HCT116 (cell line): ENCODE data around the gene CNTFR. TPM values are rescaled to one million over a fixed set of nuclear protein-coding genes. Genes with fewer than 3 reads are reported as not detected.

Experiments
- ATAC-seq: fragments of 200-7000 bp; cut with Tn5 transposase; 2 replicates; pipeline ENCODE4 v1.9.1; 2020; ENCODE audit warnings: mild to moderate bottlenecking, moderate library complexity
- BruUV-seq: library from RNA; stranded (reverse); fragments of 400-500 nt; replicated peaks from 2 replicates; lab custom pipeline; 2021; lab: Mats Ljungman, UMichigan
- CTCF ChIA-PET: fragments of 300-600 bp; sonication (Branson Sonifier 250); formaldehyde crosslinking; loops from one replicate; lab custom pipeline; 2021; ENCODE audit warnings: antibody characterized with exemption; lab: Charles Lee
- POLR2A ChIA-PET: fragments of 300-600, 350-600 bp; sonication (Branson Sonifier 250); formaldehyde crosslinking; loops from one replicate; lab custom pipeline; 2021; ENCODE audit warnings: antibody characterized with exemption; lab: Charles Lee
- RAD21 ChIA-PET, 2 experiments: fragments of 300-600 bp; sonication (Branson Sonifier 250); formaldehyde crosslinking; loops; one replicate each; lab custom pipeline; 2023; ENCODE audit warnings: low total read pairs in 2 of 2; ENCODE audit not compliant: uncharacterized antibody in 2 of 2, unreplicated experiment in 2 of 2, low non-redundant PET in 1 of 2; lab: Charles Lee
- DNase-seq: peaks from one replicate; pipeline ENCODE4 v3.0.0-alpha.2; 2010; ENCODE audit warnings: low read depth, low spot score
- H2AFZ ChIP-seq: fragments of 200-600 bp; shearing (Covaris generic), sonication (generic); 2 replicates; pipeline ENCODE4 v1.6.1; 2017; ENCODE audit warnings: low read depth, mixed run types, mixed read lengths, antibody characterized with exemption, low read length; ENCODE audit not compliant: poor library complexity, severe bottlenecking
- H3K27ac ChIP-seq: 2 replicates; pipeline ENCODE4 v1.5.1; 2012; ENCODE audit warnings: low read depth, low read length
- H3K27me3 ChIP-seq: fragments of 200-600 bp; sonication (generic); 2 replicates; pipeline ENCODE4 v1.6.1; 2016; ENCODE audit warnings: mixed run types, low read length, mixed read lengths; ENCODE audit not compliant: insufficient read depth
- H3K36me3 ChIP-seq, 2 experiments: fragments of 200-500 bp in 1 of 2; fragments of 200-600 bp in 1 of 2; sonication (Bioruptor generic) in 1 of 2; sonication (generic) in 1 of 2; 2 replicates each; pipeline versions ENCODE4 v1.5.1 to v1.6.1; 2014 to 2016; ENCODE audit warnings: low read length in 2 of 2, inconsistent platforms in 1 of 2, mixed read lengths in 1 of 2, mixed run types in 1 of 2; ENCODE audit not compliant: insufficient read depth in 2 of 2, control insufficient read depth in 1 of 2
- H3K4me1 ChIP-seq, 2 experiments: fragments of 200-600 bp in 1 of 2; sonication (generic) in 1 of 2; 2 replicates each; pipeline versions ENCODE4 v1.5.1 to v1.6.1; 2012 to 2017; ENCODE audit warnings: low read length in 2 of 2, inconsistent platforms in 1 of 2, mild to moderate bottlenecking in 1 of 2, mixed read lengths in 1 of 2, mixed run types in 1 of 2, moderate library complexity in 1 of 2; ENCODE audit not compliant: insufficient read depth in 2 of 2, control insufficient read depth in 1 of 2
- H3K4me2 ChIP-seq: fragments of 200-600 bp; sonication (generic); 2 replicates; pipeline ENCODE4 v1.6.1; 2017; ENCODE audit warnings: mixed run types, low read length, mixed read lengths
- H3K4me3 ChIP-seq, 2 experiments: fragments of 200-600 bp in 1 of 2; sonication (generic) in 1 of 2; replicated peaks in 1 of 2; 2 replicates each; pipeline ENCODE4 v1.5.1; 2011 to 2016; ENCODE audit warnings: low read length in 2 of 2, control low read depth in 1 of 2, low read depth in 1 of 2, mild to moderate bottlenecking in 1 of 2, mixed read lengths in 1 of 2, mixed run types in 1 of 2
- H3K79me2 ChIP-seq: fragments of 200-600 bp; sonication (generic); 2 replicates; pipeline ENCODE4 v1.6.1; 2017; ENCODE audit warnings: mild to moderate bottlenecking, mixed run types, low read length, moderate library complexity, mixed read lengths; ENCODE audit not compliant: insufficient read depth
- H3K9ac ChIP-seq: fragments of 200-600 bp; sonication (generic); 2 replicates; pipeline ENCODE4 v1.6.1; 2016; ENCODE audit warnings: low read length, mixed read lengths
- H3K9me2 ChIP-seq: fragments of 200-600 bp; sonication (generic), shearing (Covaris generic); 2 replicates; pipeline ENCODE4 v1.6.1; 2017; ENCODE audit warnings: mixed run types, mild to moderate bottlenecking, moderate library complexity; ENCODE audit not compliant: insufficient read depth
- H3K9me3 ChIP-seq, 2 experiments: fragments of 200-500 bp in 1 of 2; fragments of 200-600 bp in 1 of 2; sonication (Bioruptor generic) in 1 of 2; sonication (generic) in 1 of 2; 2 replicates each; pipeline ENCODE4 v1.6.1; 2014 to 2017; ENCODE audit warnings: low read length in 2 of 2, mixed read lengths in 2 of 2, inconsistent platforms in 1 of 2, low read depth in 1 of 2, mild to moderate bottlenecking in 1 of 2, mixed run types in 1 of 2, moderate library complexity in 1 of 2; ENCODE audit not compliant: control insufficient read depth in 1 of 2, insufficient read depth in 1 of 2
- H4K20me1 ChIP-seq: fragments of 200-600 bp; sonication (generic), shearing (Covaris generic); 2 replicates; pipeline ENCODE4 v1.6.1; 2017; ENCODE audit warnings: mixed run types, mild to moderate bottlenecking, moderate library complexity; ENCODE audit not compliant: insufficient read depth
- CEBPB ChIP-seq: IDR thresholded peaks from 2 replicates; pipeline ENCODE4 v1.6.1; 2012; ENCODE audit warnings: low read depth
- ELF1 ChIP-seq: IDR thresholded peaks from 2 replicates; pipeline ENCODE4 v1.6.1; 2012; ENCODE audit warnings: low read depth, borderline replicate concordance
- EZH2phosphoT487 ChIP-seq: fragments of 200-600 bp; IDR thresholded peaks from 2 replicates; pipeline ENCODE4 v1.6.1; 2018; ENCODE audit warnings: antibody characterized with exemption, borderline replicate concordance
- FOSL1 ChIP-seq: IDR thresholded peaks from 2 replicates; pipeline ENCODE4 v1.6.1; 2012; ENCODE audit warnings: low read depth
- POLR2A ChIP-seq: IDR thresholded peaks from 2 replicates; pipeline ENCODE4 v1.7.0; 2011; ENCODE audit warnings: borderline replicate concordance; ENCODE audit not compliant: insufficient read depth, insufficient read length; ENCODE audit errors: extremely low read depth
- POLR2AphosphoS5 ChIP-seq: IDR thresholded peaks from 2 replicates; pipeline ENCODE4 v1.6.1; 2011; ENCODE audit warnings: mild to moderate bottlenecking, low read depth, low read length, moderate library complexity
- RAD21 ChIP-seq: IDR thresholded peaks from 2 replicates; pipeline ENCODE4 v1.6.1; 2012; ENCODE audit warnings: low read depth, mild to moderate bottlenecking
- TCF7L2 ChIP-seq: IDR thresholded peaks from 2 replicates; pipeline ENCODE4 v1.7.0; 2011; ENCODE audit warnings: borderline replicate concordance, inconsistent platforms; ENCODE audit not compliant: insufficient read depth, insufficient read length; ENCODE audit errors: extremely low read depth
- intact Hi-C: fragments of 100-400 bp; cut with micrococcal nuclease; formaldehyde crosslinking; loops from 2 replicates; pipeline ENCODE4 v1.10.0; 2022
- total RNA-seq: library from RNA; stranded (reverse); gene quantifications from one replicate; pipeline ENCODE4 v1.2.1, GENCODE V29; 2021; ENCODE audit not compliant: unreplicated experiment
- TF ChIP-seq, protein P1 (sequence below): IDR thresholded peaks from 2 replicates; pipeline ENCODE4 v1.6.1; 2012; ENCODE audit warnings: low read depth
- TF ChIP-seq, protein P2 (sequence below), 3 experiments: fragments of 200-600 bp in 1 of 3; sonication (generic) in 1 of 3; IDR thresholded peaks in 2 of 3; conservative IDR thresholded peaks in 1 of 3; 2 replicates each; pipeline ENCODE4 v1.5.1; 2012 to 2017; ENCODE audit warnings: low read depth in 2 of 3, low read length in 2 of 3, antibody characterized with exemption in 1 of 3, borderline replicate concordance in 1 of 3, control low read depth in 1 of 3, mild to moderate bottlenecking in 1 of 3, mixed read lengths in 1 of 3, mixed run types in 1 of 3, moderate library complexity in 1 of 3; ENCODE audit not compliant: insufficient read depth in 1 of 3

Gene CNTFR
- total RNA-seq, 1 experiment from 2014 or later = not detected

DNA sequence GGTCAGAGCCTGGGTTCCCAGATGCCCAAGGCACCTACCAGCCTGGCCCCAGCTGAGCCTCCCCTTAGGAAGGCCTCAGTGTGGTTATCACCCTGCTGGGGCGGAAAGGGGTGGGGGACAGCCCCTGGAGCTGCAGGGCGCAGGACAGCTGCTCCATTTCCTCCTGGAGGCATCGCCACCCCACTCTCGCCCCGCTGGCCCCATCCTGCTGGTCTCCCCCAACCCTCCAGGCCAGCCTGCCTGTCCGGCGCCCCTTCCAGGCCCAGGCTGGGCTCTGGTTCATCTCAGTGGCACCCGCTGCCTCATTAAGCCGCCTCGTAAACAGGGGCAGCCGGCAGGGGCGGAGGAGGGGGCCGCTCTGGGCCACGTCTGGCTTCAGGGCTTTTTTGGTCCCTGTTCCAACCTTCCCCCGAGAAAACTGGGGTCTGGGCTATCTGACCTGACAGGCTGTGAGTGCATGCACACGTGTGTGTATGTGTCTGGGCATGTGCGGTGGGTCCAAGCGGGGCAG is 36.0 kb downstream of the CNTFR start:
- Histone ChIP-seq H3K9me3 (no peaks in the 10 kb centered on the region), H3K4me3 (no peak overlapping the region), H2AFZ (no peak overlapping the region), H3K4me2 (no peak overlapping the region), H3K9ac (no peak overlapping the region), H3K4me1 (no peaks in the 10 kb centered on the region), H3K9me2 (no peaks in the 10 kb centered on the region), H3K27me3 (no peaks in the 10 kb centered on the region), H3K27ac (no peak overlapping the region), H3K36me3 (no peaks in the 10 kb centered on the region), H3K79me2 (no peaks in the 10 kb centered on the region), H4K20me1 (no peaks in the 10 kb centered on the region)
- TF ChIP-seq CEBPB (no peak), EZH2phosphoT487 (no peak), POLR2A (no peak), RAD21 (no peak), ELF1 (no peak), TCF7L2 (no peak), FOSL1 (no peak), POLR2AphosphoS5 (no peak)
- TF ChIP-seq, protein P1, sequence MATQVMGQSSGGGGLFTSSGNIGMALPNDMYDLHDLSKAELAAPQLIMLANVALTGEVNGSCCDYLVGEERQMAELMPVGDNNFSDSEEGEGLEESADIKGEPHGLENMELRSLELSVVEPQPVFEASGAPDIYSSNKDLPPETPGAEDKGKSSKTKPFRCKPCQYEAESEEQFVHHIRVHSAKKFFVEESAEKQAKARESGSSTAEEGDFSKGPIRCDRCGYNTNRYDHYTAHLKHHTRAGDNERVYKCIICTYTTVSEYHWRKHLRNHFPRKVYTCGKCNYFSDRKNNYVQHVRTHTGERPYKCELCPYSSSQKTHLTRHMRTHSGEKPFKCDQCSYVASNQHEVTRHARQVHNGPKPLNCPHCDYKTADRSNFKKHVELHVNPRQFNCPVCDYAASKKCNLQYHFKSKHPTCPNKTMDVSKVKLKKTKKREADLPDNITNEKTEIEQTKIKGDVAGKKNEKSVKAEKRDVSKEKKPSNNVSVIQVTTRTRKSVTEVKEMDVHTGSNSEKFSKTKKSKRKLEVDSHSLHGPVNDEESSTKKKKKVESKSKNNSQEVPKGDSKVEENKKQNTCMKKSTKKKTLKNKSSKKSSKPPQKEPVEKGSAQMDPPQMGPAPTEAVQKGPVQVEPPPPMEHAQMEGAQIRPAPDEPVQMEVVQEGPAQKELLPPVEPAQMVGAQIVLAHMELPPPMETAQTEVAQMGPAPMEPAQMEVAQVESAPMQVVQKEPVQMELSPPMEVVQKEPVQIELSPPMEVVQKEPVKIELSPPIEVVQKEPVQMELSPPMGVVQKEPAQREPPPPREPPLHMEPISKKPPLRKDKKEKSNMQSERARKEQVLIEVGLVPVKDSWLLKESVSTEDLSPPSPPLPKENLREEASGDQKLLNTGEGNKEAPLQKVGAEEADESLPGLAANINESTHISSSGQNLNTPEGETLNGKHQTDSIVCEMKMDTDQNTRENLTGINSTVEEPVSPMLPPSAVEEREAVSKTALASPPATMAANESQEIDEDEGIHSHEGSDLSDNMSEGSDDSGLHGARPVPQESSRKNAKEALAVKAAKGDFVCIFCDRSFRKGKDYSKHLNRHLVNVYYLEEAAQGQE = no peak
- TF ChIP-seq, protein P2, sequence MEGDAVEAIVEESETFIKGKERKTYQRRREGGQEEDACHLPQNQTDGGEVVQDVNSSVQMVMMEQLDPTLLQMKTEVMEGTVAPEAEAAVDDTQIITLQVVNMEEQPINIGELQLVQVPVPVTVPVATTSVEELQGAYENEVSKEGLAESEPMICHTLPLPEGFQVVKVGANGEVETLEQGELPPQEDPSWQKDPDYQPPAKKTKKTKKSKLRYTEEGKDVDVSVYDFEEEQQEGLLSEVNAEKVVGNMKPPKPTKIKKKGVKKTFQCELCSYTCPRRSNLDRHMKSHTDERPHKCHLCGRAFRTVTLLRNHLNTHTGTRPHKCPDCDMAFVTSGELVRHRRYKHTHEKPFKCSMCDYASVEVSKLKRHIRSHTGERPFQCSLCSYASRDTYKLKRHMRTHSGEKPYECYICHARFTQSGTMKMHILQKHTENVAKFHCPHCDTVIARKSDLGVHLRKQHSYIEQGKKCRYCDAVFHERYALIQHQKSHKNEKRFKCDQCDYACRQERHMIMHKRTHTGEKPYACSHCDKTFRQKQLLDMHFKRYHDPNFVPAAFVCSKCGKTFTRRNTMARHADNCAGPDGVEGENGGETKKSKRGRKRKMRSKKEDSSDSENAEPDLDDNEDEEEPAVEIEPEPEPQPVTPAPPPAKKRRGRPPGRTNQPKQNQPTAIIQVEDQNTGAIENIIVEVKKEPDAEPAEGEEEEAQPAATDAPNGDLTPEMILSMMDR (IDR thresholded peaks at IDR 0.05 in 2 of 3, conservative IDR thresholded peaks at IDR 0.05 in 1 of 3; ENCODE audit: borderline replicate concordance in 1 of 3, insufficient read depth in 1 of 3, low read depth in 2 of 3, low read length in 2 of 3) = no peak
- CTCF ChIA-PET = no interaction called here
- no peak for DNase-seq
- no peak for ATAC-seq
- RAD21 ChIA-PET = no interaction called here
- POLR2A ChIA-PET = no interaction called here
- intact Hi-C loops = no loop called here
- no TSS peak for BruUV-seq
